ENCODE measurements around the gene RPS18. TPM values are rescaled to one million over a fixed set of nuclear protein-coding genes. Genes with fewer than 3 reads are reported as not detected.
"Not testable (repeated sequence)": the region's sequence is repeated elsewhere in the genome, so short reads cannot be mapped to it uniquely, and the experiment has no call there.

The RPS18 gene
- 1,000 to 10,000 TPM; 3,925 to 5,378 (median 4,934) TPM for polyA plus RNA-seq (ENCODE audit: insufficient read length in 10 of 10)
- long read RNA-seq, donor 1, transcript RPS18-235 (3 exons, 413 nt): minor isoform, 17 of 3,106 reads
- long read RNA-seq, donor 1, transcript RPS18-230 (6 exons, 613 nt): major isoform, 2,709 of 3,106 reads
- long read RNA-seq, donor 1, transcript RPS18-236 (5 exons, 996 nt): minor isoform, 105 of 3,106 reads
- long read RNA-seq, donor 1, transcript RPS18-237 (5 exons, 642 nt): minor isoform, 14 of 3,106 reads
- long read RNA-seq, donor 1, partial matches to known transcripts: 91 of 3,106 reads
- long read RNA-seq, donor 1, other reads (novel, unspliced or antisense): 155 of 3,106 reads
- long read RNA-seq, donor 2, transcript RPS18-235 (3 exons, 413 nt): minor isoform, 16 of 2,892 reads
- long read RNA-seq, donor 2, transcript RPS18-236 (5 exons, 996 nt): minor isoform, 70 of 2,892 reads
- long read RNA-seq, donor 2, transcript RPS18-230 (6 exons, 613 nt): major isoform, 2,521 of 2,892 reads
- long read RNA-seq, donor 2, transcript RPS18-237 (5 exons, 642 nt): minor isoform, 18 of 2,892 reads
- long read RNA-seq, donor 2, partial matches to known transcripts: 90 of 2,892 reads
- long read RNA-seq, donor 2, other reads (novel, unspliced or antisense): 170 of 2,892 reads
- long read RNA-seq, donor 3, partial matches to known transcripts: 0 of 2 reads
- long read RNA-seq, donor 3, other reads (novel, unspliced or antisense): 0 of 2 reads
- long read RNA-seq, donor 4, transcript RPS18-237 (5 exons, 642 nt): minor isoform, 13 of 2,527 reads
- long read RNA-seq, donor 4, transcript RPS18-230 (6 exons, 613 nt): major isoform, 2,222 of 2,527 reads
- long read RNA-seq, donor 4, transcript RPS18-235 (3 exons, 413 nt): minor isoform, 11 of 2,527 reads
- long read RNA-seq, donor 4, transcript RPS18-236 (5 exons, 996 nt): minor isoform, 73 of 2,527 reads
- long read RNA-seq, donor 4, partial matches to known transcripts: 82 of 2,527 reads
- long read RNA-seq, donor 4, other reads (novel, unspliced or antisense): 118 of 2,527 reads
- long read RNA-seq, donor 5, transcript RPS18-235 (3 exons, 413 nt): minor isoform, 33 of 3,778 reads
- long read RNA-seq, donor 5, transcript RPS18-236 (5 exons, 996 nt): minor isoform, 106 of 3,778 reads
- long read RNA-seq, donor 5, transcript RPS18-230 (6 exons, 613 nt): major isoform, 3,206 of 3,778 reads
- long read RNA-seq, donor 5, transcript RPS18-237 (5 exons, 642 nt): minor isoform, 13 of 3,778 reads
- long read RNA-seq, donor 5, partial matches to known transcripts: 148 of 3,778 reads
- long read RNA-seq, donor 5, other reads (novel, unspliced or antisense): 265 of 3,778 reads
- long read RNA-seq, donor 6, transcript RPS18-235 (3 exons, 413 nt): minor isoform, 21 of 3,099 reads
- long read RNA-seq, donor 6, transcript RPS18-236 (5 exons, 996 nt): minor isoform, 103 of 3,099 reads
- long read RNA-seq, donor 6, transcript RPS18-237 (5 exons, 642 nt): minor isoform, 22 of 3,099 reads
- long read RNA-seq, donor 6, transcript RPS18-230 (6 exons, 613 nt): major isoform, 2,662 of 3,099 reads
- long read RNA-seq, donor 6, partial matches to known transcripts: 93 of 3,099 reads
- long read RNA-seq, donor 6, other reads (novel, unspliced or antisense): 193 of 3,099 reads
- long read RNA-seq, donor 7, transcript RPS18-236 (5 exons, 996 nt): minor isoform, 38 of 2,088 reads
- long read RNA-seq, donor 7, transcript RPS18-233 (6 exons, 589 nt): minor isoform, 9 of 2,088 reads
- long read RNA-seq, donor 7, transcript RPS18-230 (6 exons, 613 nt): major isoform, 1,845 of 2,088 reads
- long read RNA-seq, donor 7, transcript RPS18-237 (5 exons, 642 nt): minor isoform, 19 of 2,088 reads
- long read RNA-seq, donor 7, partial matches to known transcripts: 62 of 2,088 reads
- long read RNA-seq, donor 7, other reads (novel, unspliced or antisense): 109 of 2,088 reads
- long read RNA-seq, donor 8, transcript RPS18-235 (3 exons, 413 nt): minor isoform, 18 of 2,158 reads
- long read RNA-seq, donor 8, transcript RPS18-237 (5 exons, 642 nt): minor isoform, 17 of 2,158 reads
- long read RNA-seq, donor 8, transcript RPS18-236 (5 exons, 996 nt): minor isoform, 76 of 2,158 reads
- long read RNA-seq, donor 8, transcript RPS18-230 (6 exons, 613 nt): major isoform, 1,821 of 2,158 reads
- long read RNA-seq, donor 8, partial matches to known transcripts: 95 of 2,158 reads
- long read RNA-seq, donor 8, other reads (novel, unspliced or antisense): 123 of 2,158 reads
- long read RNA-seq, donor 9, transcript RPS18-230 (6 exons, 613 nt): major isoform, 300 of 350 reads
- long read RNA-seq, donor 9, transcript RPS18-236 (5 exons, 996 nt): minor isoform, 17 of 350 reads
- long read RNA-seq, donor 9, partial matches to known transcripts: 7 of 350 reads
- long read RNA-seq, donor 9, other reads (novel, unspliced or antisense): 22 of 350 reads

- DNase-seq: peak; percentile 99
Observed at GRCh38 chr6:33271468-33272274, at the start of gene RPS18, which contains the start of gene VPS52. TSS of gene RPS18 (plus strand) at chr6:33272075. CDS start at chr6:33272120, 45 bp downstream. TSS of gene VPS52 (minus strand) at chr6:33271876. CDS start at chr6:33271675, 201 bp downstream.

- not testable (repeated sequence) for DNase-seq
Observed at GRCh38 chr6:33226503-33227120, 45.3 kb upstream of the RPS18 start.

GRCh38 chr6:33235221-33235634 is 36.6 kb upstream of the RPS18 start:
- DNase-seq: no peak

- no peak for DNase-seq
Observed at GRCh38 chr6:33236328-33236727, 35.5 kb upstream of the RPS18 start.

- no peak for DNase-seq
Observed at GRCh38 chr6:33236852-33237251, 35.0 kb upstream of the RPS18 start.

- no peak for DNase-seq
Observed at GRCh38 chr6:33237741-33238140, 34.1 kb upstream of the RPS18 start.

GRCh38 chr6:33241968-33242367 is 29.9 kb upstream of the RPS18 start:
- no peak for DNase-seq

- DNase-seq: no peak
Observed at GRCh38 chr6:33243476-33243875, 28.4 kb upstream of the RPS18 start.

GRCh38 chr6:33247977-33248642 is 23.8 kb upstream of the RPS18 start:
- peak; percentile 85 to 96 (median 92) for DNase-seq

- peak in 1 of 3 donors; percentile 35 for DNase-seq
Observed at GRCh38 chr6:33248643-33248931, 23.3 kb upstream of the RPS18 start.

- peak; percentile 97 to 99 (median 98) for DNase-seq
Observed at GRCh38 chr6:33248932-33249731, 22.7 kb upstream of the RPS18 start.

GRCh38 chr6:33249732-33250630 is 21.9 kb upstream of the RPS18 start:
- DNase-seq: peak in 1 of 3 donors; percentile 54

GRCh38 chr6:33250731-33251130 is 21.1 kb upstream of the RPS18 start:
- DNase-seq: no peak

- DNase-seq: no peak
Observed at GRCh38 chr6:33251395-33252012, 20.4 kb upstream of the RPS18 start.

GRCh38 chr6:33252759-33253158 is 19.1 kb upstream of the RPS18 start:
- DNase-seq: peak in 1 of 3 donors; percentile 46

Measured in muscle of back (tissue), 13 donors.